ENCODE measurements around the gene ERLEC1.

The ERLEC1 gene

GRCh38 chr2:53786705-53787613, at the start of gene ERLEC1, which contains the start of gene ASB3:
TSS of gene ERLEC1 (plus strand) at chr2:53787044. CDS start at chr2:53787211, 167 bp downstream.
TSS of gene ASB3 (minus strand) at chr2:53786953. CDS start at chr2:53765572, 21,381 bp downstream.
- peak within 1 kb of the TSS; percentile 91 for H3K4me3 ChIP-seq (ENCODE audit: low read depth, low read length)
- 0 out of 2 replicates have a peak, but pooled peaks have one; percentile 2 for TF ChIP-seq CTCF (IDR thresholded peaks at IDR 0.05; ENCODE audit: borderline replicate concordance, insufficient read depth, low read depth, low read length)

- H3K4me3 ChIP-seq (ENCODE audit: low read depth, low read length), result no peak overlapping the region
- no peak for TF ChIP-seq CTCF (IDR thresholded peaks at IDR 0.05; ENCODE audit: borderline replicate concordance, insufficient read depth, low read depth, low read length)
Measured at GRCh38 chr2:53737091-53737490, 49.8 kb upstream of the ERLEC1 start.

- H3K4me3 ChIP-seq (ENCODE audit: low read depth, low read length), result no peak overlapping the region
- no peak for TF ChIP-seq CTCF (IDR thresholded peaks at IDR 0.05; ENCODE audit: borderline replicate concordance, insufficient read depth, low read depth, low read length)
Measured at GRCh38 chr2:53739032-53739431, 47.8 kb upstream of the ERLEC1 start.

GRCh38 chr2:53740170-53740569, 46.7 kb upstream of the ERLEC1 start:
- no peak for TF ChIP-seq CTCF (IDR thresholded peaks at IDR 0.05; ENCODE audit: borderline replicate concordance, insufficient read depth, low read depth, low read length)
- no peak overlapping the region for H3K4me3 ChIP-seq (ENCODE audit: low read depth, low read length)

- H3K4me3 ChIP-seq (ENCODE audit: low read depth, low read length), result no peak overlapping the region
- no peak for TF ChIP-seq CTCF (IDR thresholded peaks at IDR 0.05; ENCODE audit: borderline replicate concordance, insufficient read depth, low read depth, low read length)
Measured at GRCh38 chr2:53744395-53745065, 42.3 kb upstream of the ERLEC1 start.

GRCh38 chr2:53750041-53750768, 36.6 kb upstream of the ERLEC1 start:
- no peak for TF ChIP-seq CTCF (IDR thresholded peaks at IDR 0.05; ENCODE audit: borderline replicate concordance, insufficient read depth, low read depth, low read length)

More at GRCh38 chr2:53750041-53750768, 36.6 kb upstream of the ERLEC1 start:
- no peak overlapping the region for H3K4me3 ChIP-seq (ENCODE audit: low read depth, low read length)

Data from GM12875 (cell line).